Common myeloid progenitor, CD34-positive (primary cell): ENCODE measurements around the gene PTPRE.

Source experiments
- CTCF ChIA-PET: fragments of 350-600 bp; sonication (Branson Sonifier 250); formaldehyde crosslinking; loops from one replicate; lab custom pipeline; 2021; ENCODE audit warnings: antibody characterized with exemption; lab: Charles Lee
- POLR2A ChIA-PET: fragments of 350-600 bp; sonication (Branson Sonifier 250); formaldehyde crosslinking; loops from one replicate; lab custom pipeline; 2021; ENCODE audit warnings: antibody characterized with exemption; lab: Charles Lee
- DNase-seq, 3 donors: peaks; one replicate each; pipeline versions ENCODE4 v3.0.0 to v3.0.0-alpha.2; 2013
- H3K27ac ChIP-seq, 2 experiments: 1 replicate in 1 of 2; 2 replicates in 1 of 2; pipeline ENCODE4 v1.7.0; 2013; ENCODE audit warnings: inconsistent platforms in 2 of 2, low read length in 2 of 2, mild to moderate bottlenecking in 2 of 2, low read depth in 1 of 2, moderate library complexity in 1 of 2; ENCODE audit not compliant: severe bottlenecking in 2 of 2, insufficient read depth in 1 of 2, poor library complexity in 1 of 2
- H3K27me3 ChIP-seq, 5 experiments: replicated peaks in 2 of 5; 1 replicate in 3 of 5; 2 replicates in 2 of 5; pipeline versions ENCODE4 v1.6.1 to v1.7.0; 2013; ENCODE audit warnings: low read length in 4 of 5, mild to moderate bottlenecking in 2 of 5, moderate library complexity in 2 of 5, inconsistent platforms in 1 of 5; ENCODE audit not compliant: insufficient read depth in 5 of 5, control insufficient read depth in 4 of 5
- H3K36me3 ChIP-seq, 4 experiments: 1 replicate in 2 of 4; 2 replicates in 2 of 4; pipeline versions ENCODE4 v1.6.1 to v1.7.0; 2013; ENCODE audit warnings: low read length in 3 of 4, control low read depth in 1 of 4, mild to moderate bottlenecking in 1 of 4; ENCODE audit not compliant: control insufficient read depth in 4 of 4, insufficient read depth in 4 of 4
- H3K4me1 ChIP-seq, 4 experiments: 1 replicate in 3 of 4; 2 replicates in 1 of 4; pipeline versions ENCODE4 v1.6.1 to v1.7.1; 2013; ENCODE audit warnings: low read length in 3 of 4, mild to moderate bottlenecking in 3 of 4, control low read depth in 1 of 4, inconsistent platforms in 1 of 4, moderate library complexity in 1 of 4; ENCODE audit not compliant: control insufficient read depth in 4 of 4, insufficient read depth in 4 of 4; ENCODE audit errors: control extremely low read depth in 1 of 4
- H3K4me3 ChIP-seq, 7 experiments: 1 replicate in 4 of 7; 2 replicates in 3 of 7; pipeline versions ENCODE4 v1.5.1 to v1.7.0; 2013; ENCODE audit warnings: mild to moderate bottlenecking in 7 of 7, low read length in 6 of 7, moderate library complexity in 6 of 7, inconsistent platforms in 2 of 7, low read depth in 2 of 7, control low read depth in 1 of 7; ENCODE audit not compliant: insufficient read depth in 4 of 7, control insufficient read depth in 1 of 7; ENCODE audit errors: extremely low read depth in 1 of 7
- H3K9me3 ChIP-seq, 5 experiments: 1 replicate in 4 of 5; 2 replicates in 1 of 5; pipeline versions ENCODE4 v1.6.1 to v1.7.1; 2013; ENCODE audit warnings: low read length in 4 of 5, mild to moderate bottlenecking in 2 of 5, inconsistent platforms in 1 of 5, low read depth in 1 of 5, moderate library complexity in 1 of 5; ENCODE audit not compliant: control insufficient read depth in 4 of 5, insufficient read depth in 2 of 5; ENCODE audit errors: control extremely low read depth in 1 of 5
- WGBS: methylation state at CpG from one replicate; pipeline ENCODE4 v1.1.5; 2013; ENCODE audit not compliant: insufficient coverage; 5-methylcytosine and 5-hydroxymethylcytosine counted together

PTPRE gene

DNA sequence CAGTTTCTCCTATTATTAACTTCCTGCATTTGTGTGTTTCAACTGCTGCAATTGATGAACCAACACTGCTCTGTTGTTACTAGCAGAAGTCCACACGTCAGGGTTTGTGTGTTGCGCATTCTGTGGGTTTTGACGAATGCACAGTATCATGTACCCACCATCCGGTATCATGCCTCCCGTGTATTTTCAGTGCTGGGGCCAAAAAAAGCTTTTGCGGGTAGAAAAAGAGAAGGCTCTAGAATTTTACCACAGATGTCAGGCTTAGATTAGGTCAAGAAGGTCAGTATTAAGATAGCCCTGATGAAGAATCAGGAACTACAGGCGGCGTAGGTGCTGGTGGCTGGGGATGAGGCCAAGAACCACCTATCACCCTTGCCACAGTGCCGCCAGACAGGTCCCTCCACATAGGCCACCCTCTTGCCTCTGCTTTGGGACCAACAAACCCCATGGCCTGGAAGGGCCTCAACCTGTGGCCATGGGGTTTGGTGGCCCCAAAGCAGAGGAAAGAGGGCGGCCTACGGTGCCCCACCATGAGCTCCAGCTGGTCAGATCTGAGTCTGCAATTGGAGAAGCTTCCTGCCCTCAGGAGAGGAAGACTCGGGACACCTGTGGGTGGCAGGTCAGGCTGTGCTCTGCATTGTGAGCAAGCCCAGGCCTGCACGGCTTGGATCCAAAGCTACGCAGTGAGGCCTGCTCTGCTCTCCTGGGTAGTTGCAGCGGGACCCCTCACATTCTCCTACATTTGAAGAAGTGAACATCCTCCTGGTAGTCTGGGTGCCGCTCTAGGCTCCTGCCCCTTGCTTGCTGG is 147.5 kb downstream of the PTPRE start:
- no peaks in the 10 kb centered on the region for H3K27me3 ChIP-seq
- no peak overlapping the region for H3K27ac ChIP-seq
- no peaks in the 10 kb centered on the region for H3K9me3 ChIP-seq
- peak; percentile 21 to 67 (median 56) for DNase-seq
- H3K4me1 ChIP-seq, result peaks cover 15 to 48% (median 23%) of the 10 kb centered on the region in 4 experiments
- 95% methylated on average over 16 of the region's 16 CpGs for whole genome bisulfite sequencing
- ChIA-PET POLR2A (interaction anchor here (0.6 to 7.9 kb wide), 2 partner anchors 8 to 9 kb away, joined by 4 to 102 read pairs; no protein-coding TSS in a partner anchor), CTCF (interaction anchor here (1.3 to 17.7 kb wide), 3 partner anchors 12 to 94 kb away, joined by 3 to 288 read pairs (median 9); no protein-coding TSS in a partner anchor)
- peaks cover 7 to 85% (median 52%) of the 10 kb centered on the region in 4 experiments for H3K36me3 ChIP-seq
- no peak overlapping the region for H3K4me3 ChIP-seq

DNA sequence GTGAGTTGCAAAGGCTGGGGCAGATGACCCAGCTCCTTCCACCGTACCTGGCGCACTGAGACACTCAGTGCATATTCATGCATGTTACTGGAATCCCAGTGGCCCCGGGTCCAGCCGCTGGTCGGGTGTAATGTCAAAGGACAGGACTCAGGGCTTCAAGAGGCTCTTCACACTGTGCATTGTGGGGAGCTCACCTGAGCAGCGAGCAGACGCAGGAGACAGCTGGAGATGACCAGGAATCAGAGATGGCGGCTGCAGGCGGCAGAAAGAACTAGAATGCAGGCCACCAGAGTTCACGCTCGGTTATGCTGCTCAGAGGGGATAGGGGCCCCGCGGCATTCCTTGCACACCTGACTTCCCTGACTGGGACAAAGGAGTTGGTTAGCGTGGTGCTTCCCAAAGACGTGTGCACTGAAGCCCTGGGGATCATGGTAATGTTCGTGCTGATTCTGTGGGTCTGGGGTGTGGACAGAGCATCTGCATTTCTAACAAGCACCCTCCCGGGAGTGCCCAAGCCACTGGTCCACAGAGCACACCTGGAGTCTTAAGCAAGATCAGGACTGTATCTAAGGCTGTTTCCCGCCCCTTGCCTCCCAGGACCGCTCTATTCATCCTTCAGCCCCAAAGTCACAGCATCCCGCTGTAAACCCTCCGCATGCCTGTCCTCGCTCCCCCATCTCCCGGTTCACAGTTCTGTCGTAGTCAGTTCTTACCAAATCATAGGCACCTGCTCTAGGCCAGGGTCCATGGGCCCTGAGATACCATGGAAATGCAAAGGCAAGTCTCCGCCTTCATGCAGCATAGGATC is 148.4 kb downstream of the PTPRE start:
- no peaks in the 10 kb centered on the region for H3K27me3 ChIP-seq
- no peak overlapping the region for H3K4me3 ChIP-seq
- 99% methylated on average over 23 of the region's 25 CpGs for WGBS
- peaks cover 11 to 49% (median 17%) of the 10 kb centered on the region in 4 experiments for H3K4me1 ChIP-seq
- no peak for DNase-seq
- peaks cover 13 to 89% (median 58%) of the 10 kb centered on the region in 4 experiments for H3K36me3 ChIP-seq
- ChIA-PET CTCF (interaction anchor here (1.6 to 17.7 kb wide), 3 partner anchors 12 to 20 kb away, joined by 4 to 288 read pairs (median 24); no protein-coding TSS in a partner anchor), POLR2A (no interaction called here)
- H3K27ac ChIP-seq, result no peak overlapping the region
- H3K9me3 ChIP-seq, result no peaks in the 10 kb centered on the region

DNA sequence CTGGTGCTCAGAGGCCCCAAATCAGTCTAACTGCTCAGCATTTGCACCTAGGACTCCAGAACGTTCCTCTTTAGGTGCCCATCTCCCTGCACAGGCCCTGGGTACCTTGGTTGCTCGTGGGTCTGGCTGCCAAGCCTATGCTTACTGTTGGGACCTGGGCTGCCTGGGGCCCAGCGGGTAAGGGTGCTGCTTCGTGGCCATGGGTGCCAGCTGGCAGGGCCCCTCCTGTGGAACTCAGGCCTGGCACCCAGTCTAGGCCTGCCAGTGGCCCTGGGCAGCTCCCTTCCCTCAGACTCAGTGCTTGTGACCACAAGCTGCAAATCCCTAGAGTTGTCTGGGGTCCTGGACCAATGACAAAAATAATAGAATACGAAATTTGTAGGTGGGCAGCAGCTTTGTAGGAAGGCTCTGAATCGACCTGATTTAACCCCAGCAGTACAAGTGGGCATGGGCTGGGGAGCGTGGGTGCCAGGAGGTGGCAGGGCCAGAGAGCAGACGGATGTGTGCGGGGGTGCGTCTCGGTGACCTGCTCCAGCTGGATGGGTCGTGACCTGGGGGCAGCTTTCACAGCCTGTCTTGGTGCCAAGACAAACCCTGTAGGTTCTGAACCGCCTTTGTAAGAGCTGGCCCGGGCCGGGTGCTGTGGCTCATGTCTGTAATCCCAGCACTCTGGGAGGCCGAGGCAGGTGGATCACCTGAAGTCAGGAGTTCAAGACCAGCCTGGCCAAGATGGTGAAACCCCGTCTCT is 149.6 kb downstream of the PTPRE start:
- peaks cover 5 to 48% (median 8%) of the 10 kb centered on the region in 4 experiments for H3K4me1 ChIP-seq
- ChIA-PET POLR2A (no interaction called here), CTCF (interaction anchor here (1.6 to 4.5 kb wide), 2 partner anchors 13 to 21 kb away, joined by 4 to 24 read pairs; no protein-coding TSS in a partner anchor)
- H3K27me3 ChIP-seq, result no peaks in the 10 kb centered on the region
- H3K27ac ChIP-seq, result no peak overlapping the region
- no peak for DNase-seq
- WGBS, result 97% methylated on average over 17 of the region's 17 CpGs
- no peaks in the 10 kb centered on the region for H3K9me3 ChIP-seq
- H3K4me3 ChIP-seq, result no peak overlapping the region
- peaks cover 10 to 90% (median 56%) of the 10 kb centered on the region in 4 experiments for H3K36me3 ChIP-seq

DNA sequence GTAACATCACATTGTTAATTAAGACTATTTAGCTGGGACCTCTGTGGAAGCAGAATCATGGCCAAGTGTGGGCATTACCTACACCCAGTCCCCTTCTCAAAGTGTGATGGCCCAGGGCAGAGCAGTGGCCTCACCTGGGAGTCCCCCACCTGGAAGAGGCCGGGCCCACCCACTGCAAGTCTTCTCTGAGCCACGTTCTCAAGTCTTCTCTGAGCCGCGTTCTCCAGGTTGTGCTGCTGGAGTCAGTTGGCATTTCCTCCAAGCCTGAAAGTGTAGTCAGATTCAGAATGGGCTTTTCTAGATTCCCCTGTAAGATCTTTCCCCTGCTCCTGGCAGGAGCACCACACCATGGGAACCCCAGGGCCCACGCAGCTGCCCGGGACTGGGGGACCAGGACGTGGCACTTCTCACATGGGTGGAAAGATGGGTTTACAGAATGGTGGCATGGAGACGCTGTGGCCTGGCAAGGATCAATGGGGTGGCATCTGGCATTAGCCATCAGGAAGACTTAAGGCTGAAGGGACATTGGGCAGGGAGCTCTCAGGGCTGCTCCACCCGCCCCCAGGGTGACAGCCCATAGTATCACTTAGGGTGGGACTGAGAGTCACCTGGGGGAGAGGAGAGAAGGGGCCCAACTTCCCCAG is 151.3 kb downstream of the PTPRE start:
- ChIA-PET CTCF (interaction anchor here (1.2 to 18.1 kb wide), 4 partner anchors 11 to 23 kb away, joined by 3 to 288 read pairs (median 18); no protein-coding TSS in a partner anchor), POLR2A (interaction anchor here (1.2 to 8.3 kb wide), 2 partner anchors 8 to 23 kb away, joined by 5 to 102 read pairs; no protein-coding TSS in a partner anchor)
- peaks cover 19 to 59% (median 23%) of the 10 kb centered on the region in 4 experiments for H3K4me1 ChIP-seq
- no peaks in the 10 kb centered on the region for H3K9me3 ChIP-seq
- H3K27ac ChIP-seq, result no peak overlapping the region
- H3K27me3 ChIP-seq, result no peaks in the 10 kb centered on the region
- H3K4me3 ChIP-seq, result no peak overlapping the region
- H3K36me3 ChIP-seq, result peaks cover 10 to 82% (median 46%) of the 10 kb centered on the region in 4 experiments
- WGBS, result 99% methylated on average over 8 of the region's 9 CpGs
- DNase-seq, result no peak

DNA sequence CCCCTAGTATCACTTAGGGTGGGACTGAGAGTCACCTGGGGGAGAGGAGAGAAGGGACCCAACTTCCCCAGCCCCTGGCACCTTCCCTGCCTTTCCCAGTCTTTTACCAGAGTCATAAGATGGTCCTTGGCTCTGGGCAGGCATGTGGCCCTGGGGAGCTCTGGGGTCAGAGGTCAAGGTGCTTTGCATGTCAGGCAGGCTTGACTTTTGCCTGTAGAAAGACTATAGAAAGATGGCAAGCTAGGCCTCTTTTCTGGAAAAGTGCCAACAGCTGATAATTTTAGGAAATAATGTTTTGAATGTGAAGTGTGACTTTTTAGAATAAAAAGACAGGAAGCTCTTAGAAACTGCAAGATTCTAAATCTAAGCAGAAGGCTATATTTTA is 151.8 kb downstream of the PTPRE start:
- Histone ChIP-seq H3K4me1 (peaks cover 24 to 64% (median 28%) of the 10 kb centered on the region in 4 experiments), H3K9me3 (no peaks in the 10 kb centered on the region), H3K27ac (no peak overlapping the region), H3K27me3 (no peaks in the 10 kb centered on the region), H3K36me3 (peaks cover 10 to 79% (median 45%) of the 10 kb centered on the region in 4 experiments), H3K4me3 (no peak overlapping the region)
- ChIA-PET CTCF (interaction anchor here (1.2 to 18.1 kb wide), 4 partner anchors 11 to 24 kb away, joined by 3 to 288 read pairs (median 18); no protein-coding TSS in a partner anchor), POLR2A (interaction anchor here (1.2 to 8.3 kb wide), 2 partner anchors 9 to 23 kb away, joined by 5 to 102 read pairs; no protein-coding TSS in a partner anchor)
- no peak for DNase-seq
